Fibroblast of lung (primary cell): Measurements from ENCODE around the gene ZNRF3.

Experiments used
- CTCF ChIP-seq, 2 donors: IDR thresholded peaks in 1 of 2; conservative IDR thresholded peaks in 1 of 2; 1 replicate in 1 of 2; 2 replicates in 1 of 2; pipeline ENCODE4 v1.5.1; 2011 to 2012; ENCODE audit warnings: low read length in 2 of 2, control low read depth in 1 of 2, inconsistent platforms in 1 of 2, low read depth in 1 of 2, mild to moderate bottlenecking in 1 of 2
- EZH2 ChIP-seq: IDR thresholded peaks from 2 replicates; pipeline ENCODE4 v1.5.1; 2012; ENCODE audit warnings: low read length, control low read depth, mild to moderate bottlenecking; ENCODE audit errors: missing control alignments

- TF ChIP-seq CTCF (conservative IDR thresholded peaks at IDR 0.05 in 1 of 2, IDR thresholded peaks at IDR 0.05 in 1 of 2; ENCODE audit: low read depth in 1 of 2, low read length in 2 of 2) (no peak), EZH2 (no peak)
Measured at GRCh38 chr22:28994522-28994921, 111.2 kb downstream of the ZNRF3 start.
